GM06990 (cell line): ENCODE measurements around the gene B3GAT3.

Experiments used
- DNase-seq: peaks from one replicate; pipeline ENCODE4 v3.0.0-alpha.2; 2011; ENCODE audit not compliant: insufficient read length; ENCODE audit errors: extremely low read depth
- H3K27me3 ChIP-seq: replicated peaks from 2 replicates; pipeline ENCODE4 v1.6.0; 2011; ENCODE audit warnings: low read length; ENCODE audit not compliant: control insufficient read depth, insufficient read depth
- H3K36me3 ChIP-seq: 2 replicates; pipeline ENCODE4 v1.5.1; 2011; ENCODE audit warnings: low read length; ENCODE audit not compliant: control insufficient read depth, insufficient read depth
- H3K4me3 ChIP-seq: replicated peaks from 2 replicates; pipeline ENCODE4 v1.5.1; 2011; ENCODE audit warnings: low read depth, mild to moderate bottlenecking, control low read depth, low read length
- CTCF ChIP-seq: IDR thresholded peaks from 2 replicates; pipeline ENCODE4 v1.5.1; 2011; ENCODE audit warnings: low read length, control low read depth, mild to moderate bottlenecking, inconsistent platforms; ENCODE audit not compliant: insufficient read depth, poor library complexity, severe bottlenecking

Gene B3GAT3

DNA sequence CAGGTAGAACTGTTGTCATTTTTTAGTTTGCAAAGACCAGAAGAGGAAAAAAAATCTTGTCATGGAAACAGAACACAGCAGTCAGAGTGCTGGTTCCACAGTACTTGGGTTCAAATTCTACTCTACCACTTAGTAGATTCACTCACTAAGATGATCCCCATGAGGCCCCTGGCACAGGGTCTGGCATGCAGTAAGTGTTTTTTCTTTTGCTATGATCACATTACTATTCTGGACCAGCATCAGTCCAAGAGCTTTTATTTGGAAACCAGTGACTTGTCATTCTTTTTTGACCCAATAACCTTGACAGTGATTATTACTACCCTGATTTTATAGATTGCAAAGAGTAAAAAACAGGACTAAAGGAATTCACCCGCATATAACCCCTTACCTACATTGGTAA lies 52.2 kb downstream of the B3GAT3 start:
- no peaks in the 10 kb centered on the region for H3K27me3 ChIP-seq
- H3K4me3 ChIP-seq: no peak overlapping the region
- H3K36me3 ChIP-seq: peaks cover 31% of the 10 kb centered on the region
- no peak for DNase-seq
- TF ChIP-seq CTCF: no peak

- DNase-seq: no peak
- peaks cover 34% of the 10 kb centered on the region for H3K36me3 ChIP-seq
- TF ChIP-seq CTCF: no peak
- no peak overlapping the region for H3K4me3 ChIP-seq
- no peaks in the 10 kb centered on the region for H3K27me3 ChIP-seq
These were observed 54.7 kb downstream of the B3GAT3 start for GRCh38 chr11:62567018-62567633.

GRCh38 chr11:62566247-62566646 lies 55.5 kb downstream of the B3GAT3 start:
- no peak for DNase-seq
- no peak overlapping the region for H3K4me3 ChIP-seq
- H3K36me3 ChIP-seq: peaks cover 28% of the 10 kb centered on the region
- H3K27me3 ChIP-seq: no peaks in the 10 kb centered on the region
- TF ChIP-seq CTCF: no peak
